ENCODE measurements around the gene FAM167B. TPM values are rescaled to one million over a fixed set of nuclear protein-coding genes. Genes with fewer than 3 reads are reported as not detected.
"Not testable (repeated sequence)": the region's sequence is repeated elsewhere in the genome, so short reads cannot be mapped to it uniquely, and the experiment has no call there.

FAM167B gene
- total RNA-seq, 2 donors from 2014 or later: 1.6 to 1.9 TPM

DNA sequence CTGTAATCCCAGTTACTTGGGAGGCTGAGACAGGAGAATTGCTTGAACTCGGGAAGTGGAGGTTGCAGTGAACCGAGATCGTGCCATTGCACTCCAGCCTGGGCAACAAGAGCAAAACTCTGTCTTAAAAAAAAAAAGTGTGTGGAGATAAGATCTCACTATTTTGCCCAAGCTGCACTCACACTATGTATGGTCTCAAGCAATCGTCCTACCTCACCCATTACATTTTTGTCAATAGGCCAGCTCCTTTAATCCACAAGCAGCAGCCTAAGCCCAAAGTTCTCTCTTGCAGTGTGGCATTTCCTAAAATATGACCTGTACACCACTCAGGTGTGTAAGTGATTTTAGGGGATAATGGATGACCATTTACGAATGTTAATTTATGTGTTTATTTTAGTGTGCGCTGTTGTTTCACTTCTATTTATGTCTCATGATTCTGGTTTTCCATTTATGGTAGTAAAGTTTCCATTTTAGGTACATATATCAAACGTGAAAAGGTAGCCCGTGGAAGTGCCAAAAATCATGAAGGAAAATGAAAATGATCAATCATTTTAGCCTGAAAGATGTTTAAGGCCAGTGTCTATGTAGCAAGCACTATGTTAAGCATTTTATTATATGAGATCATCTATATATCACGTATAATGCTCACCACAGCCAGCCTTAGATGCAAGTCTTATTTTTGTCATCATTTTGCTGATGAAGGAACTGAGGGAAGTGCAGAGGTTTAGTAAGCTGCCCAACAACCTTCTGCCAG, 9.6 kb downstream of the FAM167B start:
- DNase-seq (no peak), ATAC-seq (replicated peaks in 1 of 2) (peak; percentile 46 to 55)
- Mint-ChIP-seq H3K4me3 (peak overlapping the region; percentile 77 to 98), H3K36me3 (ENCODE audit: insufficient read depth in 2 of 2) (peaks cover 18 to 24% of the 10 kb centered on the region in 2 donors), H3K27me3 (ENCODE audit: low read depth) (no peaks in the 10 kb centered on the region), H3K9me3 (no peaks in the 10 kb centered on the region), H3K27ac (peak overlapping the region; percentile 99), H3K4me1 (ENCODE audit: low read depth) (peaks cover 62% of the 10 kb centered on the region)

GRCh38 chr1:32257227-32257508, 10.1 kb downstream of the FAM167B start:
- Mint-ChIP-seq H3K4me1 (ENCODE audit: low read depth) (peaks cover 62% of the 10 kb centered on the region), H3K36me3 (ENCODE audit: insufficient read depth in 2 of 2) (peaks cover 14 to 22% of the 10 kb centered on the region in 2 donors), H3K9me3 (no peaks in the 10 kb centered on the region), H3K4me3 (peak overlapping the region; percentile 77 to 98), H3K27me3 (ENCODE audit: low read depth) (no peaks in the 10 kb centered on the region), H3K27ac (peak overlapping the region; percentile 99)
- DNase-seq: no peak
- no peak for ATAC-seq (replicated peaks in 1 of 2)

- not testable (repeated sequence) for H3K27me3 Mint-ChIP-seq (ENCODE audit: low read depth); ATAC-seq (replicated peaks in 1 of 2); DNase-seq; H3K9me3 Mint-ChIP-seq
- peak overlapping the region; percentile 72 for H3K27ac Mint-ChIP-seq
- H3K4me3 Mint-ChIP-seq: peak overlapping the region; percentile 43 to 73
- peaks cover 6 to 17% of the 10 kb centered on the region in 2 donors for H3K36me3 Mint-ChIP-seq (ENCODE audit: insufficient read depth in 2 of 2)
- H3K4me1 Mint-ChIP-seq (ENCODE audit: low read depth): peaks cover 68% of the 10 kb centered on the region
Measured at GRCh38 chr1:32263236-32263593, 16.2 kb downstream of the FAM167B start.

DNA sequence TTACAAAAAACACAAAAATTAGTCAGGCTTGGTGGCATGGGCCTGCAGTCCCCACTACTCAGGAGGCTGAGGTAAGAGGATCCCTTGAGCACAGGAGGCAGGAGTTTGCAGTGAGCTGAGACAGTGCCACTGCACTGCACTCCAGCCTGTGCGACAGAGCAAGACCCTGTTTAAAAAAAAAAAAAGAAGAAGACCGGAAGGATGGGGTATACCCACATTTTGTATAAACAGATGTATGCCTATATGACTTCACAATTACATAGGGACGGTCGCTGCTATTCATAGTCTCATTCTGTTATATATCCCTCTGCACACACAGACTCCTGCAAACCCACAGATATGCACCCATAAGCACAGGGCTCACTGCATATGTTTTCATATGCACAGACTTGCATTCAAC, 16.7 kb downstream of the FAM167B start:
- Mint-ChIP-seq H3K4me3 (peak overlapping the region; percentile 73 to 78), H3K27ac (peak overlapping the region; percentile 94), H3K4me1 (ENCODE audit: low read depth) (peaks cover 63% of the 10 kb centered on the region), H3K36me3 (ENCODE audit: insufficient read depth in 2 of 2) (peaks cover 6 to 16% of the 10 kb centered on the region in 2 donors), H3K9me3 (peaks cover 0 to 2% of the 10 kb centered on the region in 2 donors), H3K27me3 (ENCODE audit: low read depth) (no peaks in the 10 kb centered on the region)
- peak; percentile 85 to 89 for ATAC-seq (replicated peaks in 1 of 2)
- peak in 1 of 2 donors; percentile 33 for DNase-seq

- H3K27ac Mint-ChIP-seq: peak overlapping the region; percentile 94
Measured at GRCh38 chr1:32265846-32266245, 18.8 kb downstream of the FAM167B start.

DNA sequence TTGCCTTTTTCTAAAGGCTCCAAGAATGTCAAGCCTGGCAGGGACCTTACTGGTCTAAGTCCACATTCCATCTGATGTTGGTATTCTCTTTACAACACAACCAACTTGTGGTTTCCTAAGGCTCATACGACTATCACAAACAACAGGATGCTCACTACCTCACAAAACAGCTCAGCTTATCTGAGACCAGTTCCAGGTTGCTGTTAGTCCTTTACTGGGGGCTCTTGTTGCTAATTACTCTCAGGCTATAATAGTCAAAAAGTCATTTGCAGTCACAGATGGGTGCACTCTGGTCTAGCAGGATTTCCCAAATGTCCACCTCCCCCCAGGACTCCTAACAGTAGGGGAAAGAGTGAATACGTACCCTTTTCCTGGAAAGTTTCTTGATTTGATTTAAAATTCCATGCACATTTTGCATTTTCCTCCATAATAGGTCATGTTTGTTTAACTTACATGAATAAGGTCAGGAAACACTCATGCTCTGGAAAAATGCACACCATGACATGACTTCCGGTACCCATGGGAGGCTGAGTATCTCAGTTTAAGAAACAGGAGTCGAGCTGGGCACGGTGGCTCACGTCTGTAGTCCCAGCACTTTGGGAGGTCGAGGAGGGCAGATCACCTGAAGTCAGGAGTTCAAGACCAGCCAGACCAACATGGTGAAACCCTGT, 20.0 kb downstream of the FAM167B start:
- H3K27ac Mint-ChIP-seq: peak overlapping the region; percentile 97
- peaks cover 0 to 2% of the 10 kb centered on the region in 2 donors for H3K9me3 Mint-ChIP-seq
- H3K27me3 Mint-ChIP-seq (ENCODE audit: low read depth): no peaks in the 10 kb centered on the region
- no peak for DNase-seq
- peaks cover 3 to 12% of the 10 kb centered on the region in 2 donors for H3K36me3 Mint-ChIP-seq (ENCODE audit: insufficient read depth in 2 of 2)
- ATAC-seq (replicated peaks in 1 of 2): peak; percentile 28 to 35
- peaks cover 70% of the 10 kb centered on the region for H3K4me1 Mint-ChIP-seq (ENCODE audit: low read depth)
- H3K4me3 Mint-ChIP-seq: peak overlapping the region; percentile 79 to 81

More at GRCh38 chr1:32265846-32266245, 18.8 kb downstream of the FAM167B start:
- Mint-ChIP-seq H3K36me3 (ENCODE audit: insufficient read depth in 2 of 2) (peaks cover 3 to 12% of the 10 kb centered on the region in 2 donors), H3K27me3 (ENCODE audit: low read depth) (no peaks in the 10 kb centered on the region), H3K4me1 (ENCODE audit: low read depth) (peaks cover 58% of the 10 kb centered on the region), H3K9me3 (peaks cover 0 to 2% of the 10 kb centered on the region in 2 donors), H3K4me3 (peak overlapping the region; percentile 6 to 9)
- ATAC-seq (replicated peaks in 1 of 2) (no peak), DNase-seq (no peak)

DNA sequence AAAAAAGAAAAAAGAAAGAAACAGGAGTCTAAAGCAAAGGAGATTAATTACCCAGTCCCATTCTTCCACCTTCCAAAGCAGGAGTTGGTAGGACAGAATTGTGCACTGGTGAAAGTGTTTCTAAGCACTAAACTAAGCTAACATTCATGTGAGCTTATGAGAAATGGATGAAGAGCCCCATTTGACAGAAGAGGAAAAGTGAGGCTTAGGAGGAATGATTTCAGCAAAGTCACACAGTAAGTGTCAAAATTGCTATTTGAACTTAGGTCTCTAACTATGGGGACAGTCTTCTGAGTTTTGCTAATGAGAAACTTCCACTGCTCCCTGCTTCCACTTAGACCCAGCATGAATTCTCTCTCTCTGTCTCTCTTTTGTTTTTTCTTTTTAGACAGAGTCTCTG, 22.7 kb downstream of the FAM167B start:
- Mint-ChIP-seq H3K4me1 (ENCODE audit: low read depth) (peaks cover 75% of the 10 kb centered on the region), H3K36me3 (ENCODE audit: insufficient read depth in 2 of 2) (peaks cover 7 to 9% of the 10 kb centered on the region in 2 donors), H3K27me3 (ENCODE audit: low read depth) (no peaks in the 10 kb centered on the region), H3K4me3 (no peak overlapping the region), H3K9me3 (peaks cover 0 to 2% of the 10 kb centered on the region in 2 donors), H3K27ac (peak overlapping the region; percentile 74)
- DNase-seq (no peak), ATAC-seq (replicated peaks in 1 of 2) (no peak)

- Mint-ChIP-seq H3K4me1 (ENCODE audit: low read depth) (peaks cover 51% of the 10 kb centered on the region), H3K9me3 (no peaks in the 10 kb centered on the region), H3K27ac (peak overlapping the region; percentile 94), H3K36me3 (ENCODE audit: insufficient read depth in 2 of 2) (peaks cover 8 to 16% of the 10 kb centered on the region in 2 donors), H3K27me3 (ENCODE audit: low read depth) (no peaks in the 10 kb centered on the region), H3K4me3 (peak overlapping the region; percentile 71 to 81)
- ATAC-seq (replicated peaks in 1 of 2) (peak; percentile 12 to 25), DNase-seq (no peak)
Measured at GRCh38 chr1:32272557-32273390, 25.8 kb downstream of the FAM167B start.

GRCh38 chr1:32273391-32274208, 26.6 kb downstream of the FAM167B start:
- H3K27me3 Mint-ChIP-seq (ENCODE audit: low read depth): no peaks in the 10 kb centered on the region
- H3K9me3 Mint-ChIP-seq: no peaks in the 10 kb centered on the region
- peak overlapping the region; percentile 71 to 81 for H3K4me3 Mint-ChIP-seq
- peak; percentile 94 to 96 for ATAC-seq (replicated peaks in 1 of 2)
- H3K36me3 Mint-ChIP-seq (ENCODE audit: insufficient read depth in 2 of 2): peaks cover 8 to 18% of the 10 kb centered on the region in 2 donors
- DNase-seq: peak; percentile 79 to 88
- peak overlapping the region; percentile 94 for H3K27ac Mint-ChIP-seq
- peaks cover 51% of the 10 kb centered on the region for H3K4me1 Mint-ChIP-seq (ENCODE audit: low read depth)

GRCh38 chr1:32274646-32275340, 27.8 kb downstream of the FAM167B start:
- peak overlapping the region; percentile 94 for H3K27ac Mint-ChIP-seq
- ATAC-seq (replicated peaks in 1 of 2): no peak
- H3K4me1 Mint-ChIP-seq (ENCODE audit: low read depth): peaks cover 52% of the 10 kb centered on the region
- H3K36me3 Mint-ChIP-seq (ENCODE audit: insufficient read depth in 2 of 2): peaks cover 8 to 24% of the 10 kb centered on the region in 2 donors
- DNase-seq: no peak
- no peaks in the 10 kb centered on the region for H3K27me3 Mint-ChIP-seq (ENCODE audit: low read depth)
- no peaks in the 10 kb centered on the region for H3K9me3 Mint-ChIP-seq
- H3K4me3 Mint-ChIP-seq: peak overlapping the region; percentile 71 to 81

GRCh38 chr1:32275424-32275823, 28.4 kb downstream of the FAM167B start:
- no peak for ATAC-seq (replicated peaks in 1 of 2)
- no peak for DNase-seq
- Mint-ChIP-seq H3K27ac (no peak overlapping the region), H3K4me1 (ENCODE audit: low read depth) (peaks cover 48% of the 10 kb centered on the region), H3K9me3 (no peaks in the 10 kb centered on the region), H3K4me3 (peak overlapping the region in 1 of 2 donors; percentile 81), H3K36me3 (ENCODE audit: insufficient read depth in 2 of 2) (peaks cover 10 to 27% of the 10 kb centered on the region in 2 donors), H3K27me3 (ENCODE audit: low read depth) (no peaks in the 10 kb centered on the region)
